ENCODE measurements around the gene OR52E1.
"Not testable (repeated sequence)": the region's sequence is repeated elsewhere in the genome, so short reads cannot be mapped to it uniquely, and the experiment has no call there.

OR52E1 gene

GRCh38 chr11:5069272-5069671 is at the start of gene OR52E1:
OR52E1 (plus strand) TSS chr11:5069572.
- DNase-seq: no peak

GRCh38 chr11:5021996-5022395 is 47.4 kb upstream of the OR52E1 start:
- DNase-seq: no peak

DNA sequence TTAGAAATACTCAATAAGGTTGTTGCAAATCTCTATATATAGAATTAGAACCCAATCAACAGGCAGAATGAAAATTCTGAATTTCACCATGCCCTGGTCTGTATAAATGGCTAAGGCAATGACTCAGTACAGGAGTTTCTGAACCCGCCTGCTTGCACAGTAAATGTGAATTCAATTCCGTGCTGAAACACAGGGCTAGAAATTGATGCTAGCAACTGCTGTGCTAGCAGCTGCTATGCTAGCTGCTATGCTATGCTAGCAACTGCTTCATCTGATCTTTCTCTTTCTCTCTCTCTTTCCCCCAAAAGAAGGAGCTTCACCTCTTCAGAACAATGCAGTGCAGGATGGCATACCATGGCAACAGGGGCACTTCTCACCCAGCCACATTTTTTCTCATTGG is 32.7 kb upstream of the OR52E1 start:
- DNase-seq: no peak

DNA sequence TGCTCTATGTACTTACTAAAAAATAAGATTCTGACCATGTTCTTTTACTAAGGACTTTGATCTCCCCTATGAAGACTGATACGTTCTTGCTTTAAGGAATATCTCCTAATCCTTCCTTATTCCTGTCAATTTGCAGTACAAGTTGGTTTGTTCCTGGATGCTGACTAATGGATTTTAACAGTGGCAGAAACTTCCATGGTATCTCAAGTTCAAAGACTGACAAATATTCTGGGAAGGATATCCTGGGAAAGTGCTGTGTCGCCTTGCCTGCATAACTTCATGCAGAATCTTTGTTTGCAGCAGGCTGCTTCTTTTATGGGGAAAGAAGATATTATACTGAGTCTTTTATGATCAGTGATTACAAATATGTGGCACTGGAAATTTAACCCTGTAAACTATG is 31.4 kb upstream of the OR52E1 start:
- DNase-seq: no peak

DNA sequence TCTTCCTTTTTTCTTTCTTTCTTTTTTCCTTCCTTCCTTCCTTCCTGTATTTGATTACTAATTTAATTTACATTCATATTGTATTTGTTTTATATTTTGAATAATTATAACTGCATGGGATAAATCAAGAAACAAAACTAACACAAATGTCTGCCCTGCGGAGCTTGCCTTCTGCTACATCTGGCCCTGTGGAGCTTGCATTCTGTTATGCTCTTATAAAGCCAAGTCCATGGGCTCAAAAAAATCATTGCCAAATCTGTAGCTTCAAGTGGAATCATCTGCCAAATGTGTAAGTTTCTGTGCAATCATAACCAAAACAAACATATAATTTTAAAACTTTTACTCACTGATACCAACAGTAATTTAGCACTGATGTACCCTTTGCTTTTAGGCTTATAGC is 31.0 kb upstream of the OR52E1 start:
- no peak for DNase-seq

GRCh38 chr11:5040876-5041275 is 28.5 kb upstream of the OR52E1 start:
- DNase-seq: no peak

GRCh38 chr11:5042091-5042490 is 27.3 kb upstream of the OR52E1 start:
- DNase-seq: no peak

DNA sequence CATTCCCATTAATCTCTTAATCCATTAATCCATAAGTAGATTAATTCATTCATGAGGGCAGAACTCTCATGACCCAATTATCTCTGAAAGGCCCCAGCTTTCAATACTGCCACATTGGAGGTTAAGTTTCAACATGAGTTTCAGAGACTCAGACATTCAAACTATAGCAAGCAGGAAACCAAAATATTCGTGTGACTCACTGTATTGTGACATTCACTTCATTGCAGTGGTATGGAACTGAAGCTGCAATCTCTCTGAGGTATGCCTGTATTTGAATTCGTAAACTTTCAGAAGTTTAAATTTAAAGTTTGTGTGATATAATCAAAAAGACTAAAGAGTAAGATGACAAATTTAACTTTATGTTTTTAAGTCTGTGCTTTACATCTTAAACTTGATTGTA is 26.0 kb upstream of the OR52E1 start:
- DNase-seq: no peak

DNA sequence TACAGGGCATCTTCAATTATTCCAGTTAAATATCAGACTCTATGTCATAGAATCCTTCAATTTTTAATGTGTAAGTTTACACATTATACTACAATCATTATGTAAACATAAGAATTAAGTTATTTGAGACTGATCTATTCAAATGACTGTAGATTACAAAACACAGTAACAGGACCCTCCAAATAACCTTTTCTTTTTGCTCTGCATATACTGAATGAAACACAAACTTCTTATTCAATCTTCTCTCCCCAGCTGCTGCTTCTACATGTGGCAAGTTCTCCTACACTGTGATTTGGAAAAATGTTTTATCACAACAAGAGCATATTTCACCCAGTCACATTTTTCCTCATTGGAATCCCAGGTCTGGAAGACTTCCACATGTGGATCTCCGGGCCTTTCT is 23.1 kb upstream of the OR52E1 start, which contains the start of gene OR52J3:
TSS of gene OR52J3 (plus strand) at position 301 of the 400 bp plus-strand sequence. CDS start at position 301, 0 bp downstream.
- no peak for DNase-seq

- DNase-seq: no peak
These were observed 22.5 kb upstream of the OR52E1 start for GRCh38 chr11:5046754-5047330.

DNA sequence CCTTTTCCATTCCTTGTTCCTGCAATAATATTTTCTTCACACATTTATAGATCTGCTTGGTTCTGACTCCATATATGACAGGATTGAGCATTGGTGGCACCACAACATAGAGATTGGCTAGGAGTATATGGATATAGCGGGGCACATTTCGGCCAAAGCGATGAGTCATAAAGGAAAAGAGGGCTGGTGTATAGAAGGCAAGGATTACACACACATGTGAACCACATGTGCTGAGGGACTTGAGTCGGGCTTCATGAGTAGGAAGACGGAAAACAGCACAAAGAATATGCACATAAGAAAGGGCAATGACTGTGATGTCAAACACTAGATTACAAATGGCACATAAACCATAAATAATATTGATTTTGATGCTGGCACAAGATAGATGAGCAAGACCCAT is 10.7 kb upstream of the OR52E1 start:
- DNase-seq: not testable (repeated sequence)

GRCh38 chr11:5059391-5059790 is 10.0 kb upstream of the OR52E1 start, which contains the start of gene OR52E2:
OR52E2 (minus strand) TSS chr11:5059627; CDS start chr11:5059627, 0 bp downstream.
- no peak for DNase-seq

GRCh38 chr11:5065027-5065426 is 4.3 kb upstream of the OR52E1 start:
- no peak for DNase-seq

GRCh38 chr11:5071799-5072198 is 2.4 kb downstream of the OR52E1 start:
- no peak for DNase-seq

DNA sequence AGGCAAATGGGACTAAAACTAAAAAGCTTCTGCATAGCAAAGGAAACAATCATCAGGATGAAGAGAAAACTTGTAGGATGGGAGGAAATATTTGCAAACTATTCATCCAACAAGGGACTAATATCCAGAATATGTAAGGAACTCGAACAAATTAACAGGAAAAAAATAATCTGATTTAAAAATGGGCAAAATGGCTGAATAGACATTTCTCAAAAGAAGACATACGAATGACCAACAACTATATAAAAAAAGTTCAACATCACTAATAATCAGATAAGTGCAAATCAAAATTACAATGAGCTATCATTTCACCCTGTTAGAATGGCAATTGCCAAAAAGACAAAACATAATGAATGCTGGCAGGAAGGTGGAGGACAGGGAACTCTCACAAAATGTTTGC is 12.0 kb downstream of the OR52E1 start:
- no peak for DNase-seq

DNA sequence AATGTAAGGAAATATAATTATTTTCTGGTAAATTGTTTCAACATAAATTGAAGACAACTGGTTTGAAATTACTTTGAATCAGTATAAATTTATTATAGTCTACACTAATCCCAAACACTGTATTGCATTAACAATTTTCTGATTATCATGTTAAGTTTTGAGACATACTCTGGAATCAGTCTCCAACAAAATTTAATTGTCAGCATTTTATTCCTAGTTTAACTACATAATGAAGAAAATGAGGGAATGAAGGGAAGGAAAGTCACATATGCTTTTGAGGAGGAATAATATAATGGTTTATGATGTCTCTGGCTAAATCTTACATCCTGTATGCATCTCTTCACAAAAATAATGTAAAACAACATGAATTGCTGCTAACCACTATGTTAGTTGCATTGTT is 14.2 kb downstream of the OR52E1 start:
- DNase-seq: no peak

GRCh38 chr11:5088556-5088955 is 19.2 kb downstream of the OR52E1 start:
- no peak for DNase-seq

GRCh38 chr11:5090668-5091067 is 21.3 kb downstream of the OR52E1 start:
- no peak for DNase-seq

- DNase-seq: no peak
These were observed 23.6 kb downstream of the OR52E1 start for GRCh38 chr11:5092821-5093585.

GRCh38 chr11:5096011-5096410 is 26.6 kb downstream of the OR52E1 start:
- no peak for DNase-seq

DNA sequence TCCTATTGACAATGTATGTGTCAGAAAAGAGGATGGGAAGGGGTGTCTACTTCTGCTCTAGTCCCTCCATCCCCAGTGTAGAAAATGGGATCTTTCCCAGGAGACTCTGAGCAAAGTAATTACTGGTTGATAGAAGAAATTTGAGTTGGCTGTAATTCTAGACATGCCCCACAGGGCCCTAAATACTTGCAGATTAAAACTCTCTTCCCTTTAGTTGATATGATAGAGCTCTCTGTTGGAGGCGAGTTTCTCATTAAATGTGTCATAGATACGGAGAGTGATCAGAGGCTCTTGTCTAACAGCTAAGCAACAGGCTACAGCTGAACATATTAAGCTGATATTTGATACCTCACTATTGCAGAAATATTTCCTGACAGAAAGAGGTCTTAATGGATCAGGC is 32.9 kb downstream of the OR52E1 start:
- DNase-seq: no peak

GRCh38 chr11:5103066-5103465 is 33.7 kb downstream of the OR52E1 start:
- DNase-seq: no peak

DNA sequence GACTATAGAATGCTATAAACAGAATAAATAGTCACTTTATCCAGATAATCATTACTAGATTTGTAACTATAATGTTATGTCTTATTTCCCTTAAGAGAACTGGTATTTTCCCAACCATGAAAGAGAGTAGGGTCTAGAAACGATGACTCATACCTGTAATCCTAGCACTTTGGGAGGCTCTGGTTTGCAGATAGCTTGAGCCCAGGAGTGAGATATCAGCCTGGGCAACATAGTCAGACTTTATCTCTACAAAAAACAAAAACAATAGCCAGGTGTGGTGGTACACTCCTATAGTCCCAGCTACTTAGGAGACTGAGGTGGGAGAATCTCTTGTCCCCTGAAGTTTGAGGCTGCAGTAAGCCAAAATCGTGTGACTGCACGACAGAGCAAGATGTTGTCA is 37.9 kb downstream of the OR52E1 start:
- DNase-seq: no peak

DNA sequence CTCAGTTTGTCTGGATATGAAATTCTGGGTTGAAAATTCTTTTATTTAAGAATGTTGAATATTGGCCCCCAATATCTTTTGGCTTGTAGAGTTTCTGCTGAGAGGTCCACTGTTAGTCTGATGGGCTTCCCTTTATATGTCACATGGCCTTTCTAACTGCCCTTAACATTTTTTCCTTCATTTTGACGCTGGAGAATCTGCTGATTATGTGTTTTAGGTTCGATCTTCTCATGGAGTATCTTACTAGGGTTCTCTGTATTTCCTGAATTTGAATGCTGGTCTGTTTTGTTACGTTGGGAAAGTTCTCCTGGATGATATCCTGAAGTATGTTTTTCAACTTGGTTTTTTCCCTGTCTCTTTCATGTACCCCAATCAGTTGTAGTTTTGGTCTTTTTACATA is 46.0 kb downstream of the OR52E1 start:
- DNase-seq: no peak

DNA sequence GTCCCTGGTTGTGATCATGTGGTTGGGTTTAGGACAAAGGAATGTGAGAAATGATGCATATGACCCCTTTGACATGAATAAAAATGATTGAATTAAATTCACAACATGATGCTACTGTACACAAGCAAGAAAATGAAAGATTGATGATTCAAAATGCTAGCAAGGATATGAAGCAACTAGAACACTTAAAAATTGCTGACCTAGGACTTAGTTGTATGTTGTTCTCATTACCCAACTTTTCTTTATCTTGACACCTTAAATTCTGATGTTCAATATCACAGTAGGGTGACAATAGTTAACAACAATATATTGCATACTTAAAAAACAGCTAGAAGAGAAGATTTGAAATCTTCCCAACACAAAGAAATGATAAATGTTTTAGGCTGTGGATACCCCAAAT is 48.2 kb downstream of the OR52E1 start:
- no peak for DNase-seq

Measured in left hindlimb (tissue), 1 donor.